ENCODE measurements around the gene PTTG1IP. TPM values are rescaled to one million over a fixed set of nuclear protein-coding genes. Genes with fewer than 3 reads are reported as not detected.
A peak's percentile ranks its signal among the peaks of the same experiment; 100 is the strongest.

PTTG1IP gene
- total and polyA plus RNA-seq, 2 donors (not counting 1 experiment from before 2014, with no cell fraction given): 229 to 240 TPM

DNA sequence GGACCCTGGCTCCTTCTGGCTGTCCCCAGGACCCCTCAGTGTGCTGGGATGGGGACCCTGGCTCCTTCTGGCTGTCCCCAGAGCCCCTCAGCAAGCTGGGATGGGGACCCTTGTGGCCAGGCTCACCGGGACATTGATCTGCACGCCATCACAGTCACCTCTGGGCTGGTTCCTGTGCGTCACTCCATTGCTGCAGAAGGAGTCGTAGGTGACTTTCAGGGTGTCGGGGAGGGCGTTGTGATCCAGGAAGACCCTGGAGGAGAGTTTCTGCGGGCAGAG, 19.7 kb upstream of the PTTG1IP start:
- DNase-seq (ENCODE audit: low read depth in 2 of 2): no peak
- Histone ChIP-seq H2AFZ (ENCODE audit: low read length) (no peak overlapping the region), H3K79me2 (ENCODE audit: control insufficient read depth, insufficient read depth, low read length) (no peaks in the 10 kb centered on the region), H3K27ac (ENCODE audit: insufficient read depth, low read length) (no peak overlapping the region), H3K36me3 (ENCODE audit: control insufficient read depth, insufficient read depth, low read length) (no peaks in the 10 kb centered on the region), H3K27me3 (ENCODE audit: control insufficient read depth, insufficient read depth, low read length) (peaks cover 12% of the 10 kb centered on the region), H3K4me1 (ENCODE audit: control insufficient read depth, extremely low read depth, insufficient read depth, low read length) (no peaks in the 10 kb centered on the region), H3K4me3 (replicated peaks in 1 of 4; ENCODE audit: control extremely low read depth in 1 of 4, insufficient read depth in 1 of 4, low read depth in 3 of 4, low read length in 4 of 4) (no peak overlapping the region), H3K9ac (ENCODE audit: insufficient read depth, low read length) (no peak overlapping the region), H4K20me1 (ENCODE audit: control insufficient read depth, extremely low read depth, insufficient read depth, low read length) (no peaks in the 10 kb centered on the region), H3K4me2 (ENCODE audit: extremely low read depth, insufficient read depth, low read length) (no peak overlapping the region), H3K9me3 (ENCODE audit: control insufficient read depth, insufficient read depth, low read depth, low read length) (no peaks in the 10 kb centered on the region)
- TF ChIP-seq, protein P1, sequence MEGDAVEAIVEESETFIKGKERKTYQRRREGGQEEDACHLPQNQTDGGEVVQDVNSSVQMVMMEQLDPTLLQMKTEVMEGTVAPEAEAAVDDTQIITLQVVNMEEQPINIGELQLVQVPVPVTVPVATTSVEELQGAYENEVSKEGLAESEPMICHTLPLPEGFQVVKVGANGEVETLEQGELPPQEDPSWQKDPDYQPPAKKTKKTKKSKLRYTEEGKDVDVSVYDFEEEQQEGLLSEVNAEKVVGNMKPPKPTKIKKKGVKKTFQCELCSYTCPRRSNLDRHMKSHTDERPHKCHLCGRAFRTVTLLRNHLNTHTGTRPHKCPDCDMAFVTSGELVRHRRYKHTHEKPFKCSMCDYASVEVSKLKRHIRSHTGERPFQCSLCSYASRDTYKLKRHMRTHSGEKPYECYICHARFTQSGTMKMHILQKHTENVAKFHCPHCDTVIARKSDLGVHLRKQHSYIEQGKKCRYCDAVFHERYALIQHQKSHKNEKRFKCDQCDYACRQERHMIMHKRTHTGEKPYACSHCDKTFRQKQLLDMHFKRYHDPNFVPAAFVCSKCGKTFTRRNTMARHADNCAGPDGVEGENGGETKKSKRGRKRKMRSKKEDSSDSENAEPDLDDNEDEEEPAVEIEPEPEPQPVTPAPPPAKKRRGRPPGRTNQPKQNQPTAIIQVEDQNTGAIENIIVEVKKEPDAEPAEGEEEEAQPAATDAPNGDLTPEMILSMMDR (conservative IDR thresholded peaks at IDR 0.05 in 1 of 2, IDR thresholded peaks at IDR 0.05 in 1 of 2; ENCODE audit: low read depth in 1 of 2, low read length in 2 of 2): no peak
- TF ChIP-seq EZH2 (IDR thresholded peaks at IDR 0.05; ENCODE audit: low read length, missing control alignments): no peak

DNA sequence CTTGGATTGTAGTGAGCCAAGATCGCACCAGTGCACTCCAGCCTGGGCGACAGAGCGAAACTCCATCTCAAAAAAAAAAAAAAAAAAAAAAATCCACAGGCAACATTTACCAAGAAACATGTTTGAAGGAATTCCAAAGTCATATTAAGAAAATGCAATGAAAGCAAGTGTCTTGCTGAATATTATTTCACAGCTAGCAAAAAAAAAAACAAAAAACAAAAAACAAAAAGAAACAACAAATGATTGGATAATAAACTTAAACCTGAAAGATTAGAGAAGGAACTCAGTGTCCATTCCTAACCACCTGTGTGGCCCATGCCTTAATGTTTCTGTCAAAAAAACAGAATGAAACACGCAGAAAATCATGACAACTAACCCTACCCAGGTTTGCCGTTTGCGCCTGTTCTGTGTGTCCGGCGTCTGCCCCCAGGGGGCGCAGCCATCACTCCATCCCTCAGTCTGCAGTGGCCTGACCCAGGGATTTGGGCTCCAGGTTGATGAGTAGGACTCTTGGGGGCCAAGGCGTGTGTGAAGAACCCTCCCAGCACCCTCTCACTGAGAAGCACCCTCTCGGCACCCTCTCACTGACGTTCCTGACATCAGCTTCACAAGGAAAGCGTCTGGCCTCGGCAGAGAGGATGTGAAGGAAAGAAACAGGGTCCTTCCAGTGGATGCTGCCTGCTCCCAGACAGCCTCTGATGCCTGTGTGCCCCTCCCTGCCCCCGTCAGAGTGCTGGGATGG, 19.2 kb upstream of the PTTG1IP start:
- H3K9me3 ChIP-seq (ENCODE audit: control insufficient read depth, insufficient read depth, low read depth, low read length): no peaks in the 10 kb centered on the region
- DNase-seq (ENCODE audit: low read depth in 2 of 2): peak in 1 of 2 donors; percentile 46
- H4K20me1 ChIP-seq (ENCODE audit: control insufficient read depth, extremely low read depth, insufficient read depth, low read length): no peaks in the 10 kb centered on the region
- H3K27me3 ChIP-seq (ENCODE audit: control insufficient read depth, insufficient read depth, low read length): peaks cover 12% of the 10 kb centered on the region
- H3K79me2 ChIP-seq (ENCODE audit: control insufficient read depth, insufficient read depth, low read length): no peaks in the 10 kb centered on the region
- H3K36me3 ChIP-seq (ENCODE audit: control insufficient read depth, insufficient read depth, low read length): no peaks in the 10 kb centered on the region
- no peak for TF ChIP-seq EZH2 (IDR thresholded peaks at IDR 0.05; ENCODE audit: low read length, missing control alignments)
- TF ChIP-seq, protein P1 (conservative IDR thresholded peaks at IDR 0.05 in 1 of 2, IDR thresholded peaks at IDR 0.05 in 1 of 2; ENCODE audit: low read depth in 1 of 2, low read length in 2 of 2): peak; percentile 96 to 98
- H3K4me1 ChIP-seq (ENCODE audit: control insufficient read depth, extremely low read depth, insufficient read depth, low read length): no peaks in the 10 kb centered on the region
- H3K9ac ChIP-seq (ENCODE audit: insufficient read depth, low read length): no peak overlapping the region
- H2AFZ ChIP-seq (ENCODE audit: low read length): no peak overlapping the region
- no peak overlapping the region for H3K27ac ChIP-seq (ENCODE audit: insufficient read depth, low read length)
- no peak overlapping the region for H3K4me2 ChIP-seq (ENCODE audit: extremely low read depth, insufficient read depth, low read length)
- no peak overlapping the region for H3K4me3 ChIP-seq (replicated peaks in 1 of 4; ENCODE audit: control extremely low read depth in 1 of 4, insufficient read depth in 1 of 4, low read depth in 3 of 4, low read length in 4 of 4)

DNA sequence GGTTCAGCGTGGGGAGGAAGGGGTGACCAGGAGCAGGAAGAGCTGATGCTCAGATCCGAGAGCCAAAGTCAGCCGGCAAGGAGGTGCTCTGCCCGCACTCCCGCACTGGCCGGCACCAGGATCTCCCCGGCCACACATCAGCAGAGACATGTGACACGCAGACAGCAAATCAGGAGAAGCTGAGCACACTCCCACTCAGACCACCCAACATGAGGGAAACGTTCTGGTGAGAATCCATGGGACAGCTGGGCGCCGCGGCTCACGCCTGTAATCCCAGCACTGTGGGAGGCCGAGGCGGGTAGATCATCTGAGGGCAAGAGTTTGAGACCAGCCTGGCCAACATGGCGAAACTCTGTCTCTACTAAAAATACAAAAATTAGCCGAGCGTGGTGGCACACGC, 18.6 kb upstream of the PTTG1IP start:
- Histone ChIP-seq H3K9ac (ENCODE audit: insufficient read depth, low read length) (no peak overlapping the region), H3K4me2 (ENCODE audit: extremely low read depth, insufficient read depth, low read length) (no peak overlapping the region), H3K27me3 (ENCODE audit: control insufficient read depth, insufficient read depth, low read length) (peaks cover 12% of the 10 kb centered on the region), H3K27ac (ENCODE audit: insufficient read depth, low read length) (no peak overlapping the region), H3K9me3 (ENCODE audit: control insufficient read depth, insufficient read depth, low read depth, low read length) (no peaks in the 10 kb centered on the region), H3K4me1 (ENCODE audit: control insufficient read depth, extremely low read depth, insufficient read depth, low read length) (no peaks in the 10 kb centered on the region), H4K20me1 (ENCODE audit: control insufficient read depth, extremely low read depth, insufficient read depth, low read length) (no peaks in the 10 kb centered on the region), H3K4me3 (replicated peaks in 1 of 4; ENCODE audit: control extremely low read depth in 1 of 4, insufficient read depth in 1 of 4, low read depth in 3 of 4, low read length in 4 of 4) (no peak overlapping the region), H2AFZ (ENCODE audit: low read length) (no peak overlapping the region), H3K79me2 (ENCODE audit: control insufficient read depth, insufficient read depth, low read length) (no peaks in the 10 kb centered on the region), H3K36me3 (ENCODE audit: control insufficient read depth, insufficient read depth, low read length) (no peaks in the 10 kb centered on the region)
- no peak for DNase-seq (ENCODE audit: low read depth in 2 of 2)
- TF ChIP-seq, protein P1 (conservative IDR thresholded peaks at IDR 0.05 in 1 of 2, IDR thresholded peaks at IDR 0.05 in 1 of 2; ENCODE audit: low read depth in 1 of 2, low read length in 2 of 2): no peak
- TF ChIP-seq EZH2 (IDR thresholded peaks at IDR 0.05; ENCODE audit: low read length, missing control alignments): no peak
